ENCODE results near the gene ALOX15. TPM values are rescaled to one million over a fixed set of nuclear protein-coding genes. Genes with fewer than 3 reads are reported as not detected.
"Not testable (repeated sequence)": the region's sequence is repeated elsewhere in the genome, so short reads cannot be mapped to it uniquely, and the experiment has no call there.

ALOX15 gene
- polyA plus RNA-seq, 1 donor from 2014 or later = 0.12 TPM

DNA sequence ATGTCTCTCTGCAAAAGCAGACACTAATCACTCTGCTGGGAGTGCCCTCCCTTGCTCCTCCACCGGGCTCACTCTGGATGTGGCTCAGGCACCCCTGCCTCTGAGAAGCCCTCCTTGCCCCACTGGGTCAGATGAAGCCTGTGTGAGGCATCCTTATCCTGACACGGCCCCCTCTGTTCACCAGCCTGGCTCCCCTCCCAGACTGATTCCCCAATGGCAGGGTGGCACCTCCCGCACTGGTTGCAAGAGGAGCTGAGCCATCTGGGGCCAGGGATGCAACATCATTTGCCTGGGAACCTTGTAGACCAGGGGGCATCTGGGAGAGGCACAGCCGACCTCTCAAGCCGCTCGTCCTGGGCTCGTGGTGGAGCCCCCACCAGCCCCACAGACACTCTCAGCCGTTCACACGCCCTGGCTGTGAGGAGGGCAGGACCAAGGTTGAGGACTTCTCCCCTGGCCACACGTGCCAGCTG lies 50.5 kb downstream of the ALOX15 start:
- no peaks in the 10 kb centered on the region for H3K9me2 ChIP-seq (ENCODE audit: insufficient read depth, low read length)
- H2AFZ ChIP-seq (ENCODE audit: low read depth, low read length) = no peak overlapping the region
- H3K79me2 ChIP-seq (replicated peaks; ENCODE audit: insufficient read depth, low read length) = no peaks in the 10 kb centered on the region
- H4K20me1 ChIP-seq (ENCODE audit: insufficient read depth) = no peaks in the 10 kb centered on the region
- H3K9ac ChIP-seq (ENCODE audit: low read length) = no peak overlapping the region
- no peak overlapping the region for H3K27ac ChIP-seq (ENCODE audit: low read length)
- H3K4me3 ChIP-seq (ENCODE audit: low read length) = no peak overlapping the region
- H3K27me3 ChIP-seq (ENCODE audit: insufficient read depth, low read depth, low read length) = no peaks in the 10 kb centered on the region
- H3K9me3 ChIP-seq (ENCODE audit: low read length) = no peaks in the 10 kb centered on the region
- H3F3A ChIP-seq (ENCODE audit: insufficient read depth, low read length, poor library complexity, severe bottlenecking) = no peaks in the 10 kb centered on the region
- no peak for TF ChIP-seq SMC3 (conservative IDR thresholded peaks at IDR 0.05; ENCODE audit: poor library complexity)
- TF ChIP-seq, protein P1, sequence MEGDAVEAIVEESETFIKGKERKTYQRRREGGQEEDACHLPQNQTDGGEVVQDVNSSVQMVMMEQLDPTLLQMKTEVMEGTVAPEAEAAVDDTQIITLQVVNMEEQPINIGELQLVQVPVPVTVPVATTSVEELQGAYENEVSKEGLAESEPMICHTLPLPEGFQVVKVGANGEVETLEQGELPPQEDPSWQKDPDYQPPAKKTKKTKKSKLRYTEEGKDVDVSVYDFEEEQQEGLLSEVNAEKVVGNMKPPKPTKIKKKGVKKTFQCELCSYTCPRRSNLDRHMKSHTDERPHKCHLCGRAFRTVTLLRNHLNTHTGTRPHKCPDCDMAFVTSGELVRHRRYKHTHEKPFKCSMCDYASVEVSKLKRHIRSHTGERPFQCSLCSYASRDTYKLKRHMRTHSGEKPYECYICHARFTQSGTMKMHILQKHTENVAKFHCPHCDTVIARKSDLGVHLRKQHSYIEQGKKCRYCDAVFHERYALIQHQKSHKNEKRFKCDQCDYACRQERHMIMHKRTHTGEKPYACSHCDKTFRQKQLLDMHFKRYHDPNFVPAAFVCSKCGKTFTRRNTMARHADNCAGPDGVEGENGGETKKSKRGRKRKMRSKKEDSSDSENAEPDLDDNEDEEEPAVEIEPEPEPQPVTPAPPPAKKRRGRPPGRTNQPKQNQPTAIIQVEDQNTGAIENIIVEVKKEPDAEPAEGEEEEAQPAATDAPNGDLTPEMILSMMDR (IDR thresholded peaks at IDR 0.05; ENCODE audit: poor library complexity, severe bottlenecking) = no peak
- TF ChIP-seq EZH2 (IDR thresholded peaks at IDR 0.05; ENCODE audit: borderline replicate concordance, insufficient read depth, low read length, poor library complexity, severe bottlenecking) = no peak
- TF ChIP-seq, protein P2, sequence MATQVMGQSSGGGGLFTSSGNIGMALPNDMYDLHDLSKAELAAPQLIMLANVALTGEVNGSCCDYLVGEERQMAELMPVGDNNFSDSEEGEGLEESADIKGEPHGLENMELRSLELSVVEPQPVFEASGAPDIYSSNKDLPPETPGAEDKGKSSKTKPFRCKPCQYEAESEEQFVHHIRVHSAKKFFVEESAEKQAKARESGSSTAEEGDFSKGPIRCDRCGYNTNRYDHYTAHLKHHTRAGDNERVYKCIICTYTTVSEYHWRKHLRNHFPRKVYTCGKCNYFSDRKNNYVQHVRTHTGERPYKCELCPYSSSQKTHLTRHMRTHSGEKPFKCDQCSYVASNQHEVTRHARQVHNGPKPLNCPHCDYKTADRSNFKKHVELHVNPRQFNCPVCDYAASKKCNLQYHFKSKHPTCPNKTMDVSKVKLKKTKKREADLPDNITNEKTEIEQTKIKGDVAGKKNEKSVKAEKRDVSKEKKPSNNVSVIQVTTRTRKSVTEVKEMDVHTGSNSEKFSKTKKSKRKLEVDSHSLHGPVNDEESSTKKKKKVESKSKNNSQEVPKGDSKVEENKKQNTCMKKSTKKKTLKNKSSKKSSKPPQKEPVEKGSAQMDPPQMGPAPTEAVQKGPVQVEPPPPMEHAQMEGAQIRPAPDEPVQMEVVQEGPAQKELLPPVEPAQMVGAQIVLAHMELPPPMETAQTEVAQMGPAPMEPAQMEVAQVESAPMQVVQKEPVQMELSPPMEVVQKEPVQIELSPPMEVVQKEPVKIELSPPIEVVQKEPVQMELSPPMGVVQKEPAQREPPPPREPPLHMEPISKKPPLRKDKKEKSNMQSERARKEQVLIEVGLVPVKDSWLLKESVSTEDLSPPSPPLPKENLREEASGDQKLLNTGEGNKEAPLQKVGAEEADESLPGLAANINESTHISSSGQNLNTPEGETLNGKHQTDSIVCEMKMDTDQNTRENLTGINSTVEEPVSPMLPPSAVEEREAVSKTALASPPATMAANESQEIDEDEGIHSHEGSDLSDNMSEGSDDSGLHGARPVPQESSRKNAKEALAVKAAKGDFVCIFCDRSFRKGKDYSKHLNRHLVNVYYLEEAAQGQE (IDR thresholded peaks at IDR 0.05; ENCODE audit: borderline replicate concordance) = no peak
- no peak for TF ChIP-seq MXI1 (conservative IDR thresholded peaks at IDR 0.05; ENCODE audit: poor library complexity, severe bottlenecking)
- no peak for TF ChIP-seq POLR2AphosphoS5 (IDR thresholded peaks at IDR 0.05)
- no peak for TF ChIP-seq EP300 (conservative IDR thresholded peaks at IDR 0.05; ENCODE audit: poor library complexity, severe bottlenecking)
- no peak for TF ChIP-seq RAD21 (conservative IDR thresholded peaks at IDR 0.05)
- TF ChIP-seq TAF1 (IDR thresholded peaks at IDR 0.05; ENCODE audit: low read depth) = no peak
- no peak overlapping the region for H3K4me2 ChIP-seq (ENCODE audit: low read length)
- H3K36me3 ChIP-seq (ENCODE audit: insufficient read depth, low read length) = no peaks in the 10 kb centered on the region

DNA sequence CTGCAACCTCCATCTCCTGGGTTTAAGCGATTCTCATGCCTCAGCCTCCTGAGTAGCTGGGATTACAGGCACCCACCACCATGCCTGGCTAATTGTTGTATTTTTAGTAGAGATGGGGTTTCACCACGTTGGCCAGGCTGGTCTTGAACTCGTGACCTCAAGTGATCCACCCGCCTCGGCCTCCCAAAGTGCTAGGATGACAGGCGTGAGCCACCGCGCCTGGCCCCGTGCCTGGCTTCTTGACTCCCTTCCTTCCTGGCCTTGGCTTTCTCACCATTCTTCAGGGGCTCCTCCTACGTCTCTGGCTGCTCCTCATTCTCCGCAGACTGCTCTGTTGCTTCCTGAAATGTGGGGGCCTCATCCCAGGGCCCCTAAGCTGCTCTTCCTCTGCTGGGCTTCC lies 51.4 kb downstream of the ALOX15 start:
- H3K27me3 ChIP-seq (ENCODE audit: insufficient read depth, low read depth, low read length); H3K36me3 ChIP-seq (ENCODE audit: insufficient read depth, low read length); H3K4me3 ChIP-seq (ENCODE audit: low read length); H3K27ac ChIP-seq (ENCODE audit: low read length); H3K4me2 ChIP-seq (ENCODE audit: low read length); H4K20me1 ChIP-seq (ENCODE audit: insufficient read depth); H3F3A ChIP-seq (ENCODE audit: insufficient read depth, low read length, poor library complexity, severe bottlenecking); H3K79me2 ChIP-seq (replicated peaks; ENCODE audit: insufficient read depth, low read length); H3K9me3 ChIP-seq (ENCODE audit: low read length); H3K9ac ChIP-seq (ENCODE audit: low read length); H3K9me2 ChIP-seq (ENCODE audit: insufficient read depth, low read length); H2AFZ ChIP-seq (ENCODE audit: low read depth, low read length): not testable (repeated sequence)

All from neural cell (in vitro differentiated cells).